Endothelial cell of umbilical vein (primary cell): ENCODE results near the gene ANGPTL2. TPM values are rescaled to one million over a fixed set of nuclear protein-coding genes. Genes with fewer than 3 reads are reported as not detected.

ENCODE experiments used
- BruUV-seq: library from RNA; stranded (reverse); fragments of 400-500 nt; replicated peaks from 2 replicates; lab custom pipeline; 2021; lab: Mats Ljungman, UMichigan
- CTCF ChIA-PET: fragments of 300-600, 350-600 bp; sonication (Branson Sonifier 250); formaldehyde crosslinking; loops from one replicate; lab custom pipeline; 2021; ENCODE audit warnings: antibody characterized with exemption, inconsistent platforms; lab: Charles Lee
- POLR2A ChIA-PET: fragments of 300-600, 350-600 bp; sonication (Branson Sonifier 250); formaldehyde crosslinking; loops from one replicate; lab custom pipeline; 2021; ENCODE audit warnings: antibody characterized with exemption, inconsistent platforms; lab: Charles Lee
- DNase-seq: peaks from one replicate; pipeline ENCODE4 v3.0.0-alpha.2; 2011; ENCODE audit warnings: low read depth, low spot score
- FAIRE-seq: peaks from 2 replicates; lab custom pipeline; 2011; peaks lifted over from hg19 to GRCh38; lab: Jason Lieb, UNC
- H2AFZ ChIP-seq: 2 replicates; pipeline ENCODE4 v1.6.0; 2012; ENCODE audit warnings: low read depth, low read length, control low read depth, inconsistent platforms
- H3K27ac ChIP-seq: 2 replicates; pipeline ENCODE4 v1.5.1; 2011; ENCODE audit warnings: low read depth, mild to moderate bottlenecking, control low read depth, low read length, moderate library complexity; ENCODE audit not compliant: insufficient read depth
- H3K27me3 ChIP-seq, 2 experiments: 2 replicates each; pipeline versions ENCODE4 v1.6.0 to v1.6.1; 2011; ENCODE audit warnings: low read length in 2 of 2, mixed read lengths in 1 of 2; ENCODE audit not compliant: control insufficient read depth in 2 of 2, insufficient read depth in 2 of 2
- H3K36me3 ChIP-seq, 2 experiments: 2 replicates in 1 of 2; 3 replicates in 1 of 2; pipeline ENCODE4 v1.5.1; 2011; ENCODE audit warnings: low read length in 2 of 2, mild to moderate bottlenecking in 1 of 2, moderate library complexity in 1 of 2; ENCODE audit not compliant: control insufficient read depth in 2 of 2, insufficient read depth in 2 of 2; ENCODE audit errors: extremely low read depth in 1 of 2
- H3K4me1 ChIP-seq: 3 replicates; pipeline ENCODE4 v1.5.1; 2011; ENCODE audit warnings: mild to moderate bottlenecking, low read length; ENCODE audit not compliant: control insufficient read depth, insufficient read depth; ENCODE audit errors: extremely low read depth
- H3K4me2 ChIP-seq: 2 replicates; pipeline ENCODE4 v1.6.1; 2011; ENCODE audit warnings: low read length, control low read depth, mixed read lengths; ENCODE audit not compliant: insufficient read depth
- H3K4me3 ChIP-seq, 3 experiments: fragments of 200-600 bp in 1 of 3; sonication (generic), shearing (Covaris generic) in 1 of 3; replicated peaks in 1 of 3; 2 replicates each; pipeline ENCODE4 v1.5.1; 2011 to 2016; ENCODE audit warnings: control low read depth in 3 of 3, low read length in 3 of 3, mild to moderate bottlenecking in 2 of 3, inconsistent platforms in 1 of 3, low read depth in 1 of 3, moderate library complexity in 1 of 3; ENCODE audit not compliant: insufficient read depth in 1 of 3
- H3K79me2 ChIP-seq: 2 replicates; pipeline ENCODE4 v1.6.0; 2012; ENCODE audit warnings: low read length, inconsistent platforms; ENCODE audit not compliant: control insufficient read depth, insufficient read depth
- H3K9ac ChIP-seq: replicated peaks from 2 replicates; pipeline ENCODE3; 2011; ENCODE audit warnings: low read length, control low read depth; ENCODE audit not compliant: insufficient read depth; ENCODE audit errors: extremely low read depth
- H3K9me1 ChIP-seq: replicated peaks from 3 replicates; pipeline ENCODE4 v1.6.0; 2011; ENCODE audit warnings: mild to moderate bottlenecking, low read length; ENCODE audit not compliant: control insufficient read depth, insufficient read depth; ENCODE audit errors: extremely low read depth
- H3K9me3 ChIP-seq: replicated peaks from 2 replicates; pipeline ENCODE4 v1.5.1; 2012; ENCODE audit warnings: low read length, inconsistent platforms; ENCODE audit not compliant: control insufficient read depth, insufficient read depth
- H4K20me1 ChIP-seq: replicated peaks from 2 replicates; pipeline ENCODE3; 2011; ENCODE audit warnings: mild to moderate bottlenecking, low read length; ENCODE audit not compliant: control insufficient read depth, insufficient read depth; ENCODE audit errors: extremely low read depth
- FOS ChIP-seq: IDR thresholded peaks from 2 replicates; pipeline ENCODE4 v1.6.1; 2011; ENCODE audit warnings: mild to moderate bottlenecking, low read length, moderate library complexity, borderline replicate concordance; ENCODE audit not compliant: insufficient read depth
- GATA2 ChIP-seq: IDR thresholded peaks from 2 replicates; pipeline ENCODE4 v1.7.0; 2011; ENCODE audit warnings: low read depth, mild to moderate bottlenecking, moderate library complexity, mixed read lengths, low read length; ENCODE audit not compliant: insufficient read length, insufficient read depth
- JUN ChIP-seq: IDR thresholded peaks from 2 replicates; pipeline ENCODE4 v1.6.1; 2011; ENCODE audit warnings: borderline replicate concordance, low read depth; ENCODE audit not compliant: insufficient read length, insufficient read depth
- MAX ChIP-seq: IDR thresholded peaks from 2 replicates; pipeline ENCODE4 v1.6.1; 2011; ENCODE audit not compliant: insufficient read depth, insufficient read length
- MYC ChIP-seq: IDR thresholded peaks from one replicate; pipeline ENCODE4 v1.6.1; 2011; ENCODE audit warnings: mild to moderate bottlenecking, low read depth, low read length
- POLR2A ChIP-seq: IDR thresholded peaks from 2 replicates; pipeline ENCODE4 v1.6.1; 2012; ENCODE audit warnings: low read depth, mild to moderate bottlenecking, control low read depth, low read length
- POLR2AphosphoS5 ChIP-seq: IDR thresholded peaks from 2 replicates; pipeline ENCODE4 v1.6.1; 2012; ENCODE audit warnings: low read depth, mild to moderate bottlenecking, control low read depth, low read length, moderate library complexity; ENCODE audit not compliant: insufficient read depth
- dilution Hi-C: fragments of 300-500 bp; cut with MboI; formaldehyde crosslinking; loops from one replicate; pipeline ENCODE4 v1.15.0; 2019; ENCODE audit warnings: low sequenced_read_pairs; ENCODE audit not compliant: extremely low pct_ligation_motif_present
- intact Hi-C: fragments of 100-400 bp; cut with micrococcal nuclease; formaldehyde crosslinking; loops from one replicate; pipeline ENCODE4 v1.10.0; 2022
- polyA plus RNA-seq, 4 experiments: library from polyadenylated mRNA; depleted of rRNA in 3 of 4; stranded (reverse) in 3 of 4; unstranded in 1 of 4; fragments of >200 nt; gene quantifications; 2 replicates each; pipeline versions ENCODE4 v1.2.1 to v1.2.3, GENCODE V29; 2011 to 2012; ENCODE audit warnings: missing spikeins in 1 of 4
- total RNA-seq: library from RNA; stranded (reverse); gene quantifications from 2 replicates; pipeline ENCODE4 v1.2.3, GENCODE V29; 2021

The ANGPTL2 gene
- total and polyA plus RNA-seq, 2 donors (not counting 3 experiments of a cell fraction or from before 2014, with no cell fraction given), result 15.1 to 24.5 TPM

- no peaks in the 10 kb centered on the region for H3K9me1 ChIP-seq
Observed at GRCh38 chr9:127142291-127142690, 19.9 kb upstream of the ANGPTL2 start.

DNA sequence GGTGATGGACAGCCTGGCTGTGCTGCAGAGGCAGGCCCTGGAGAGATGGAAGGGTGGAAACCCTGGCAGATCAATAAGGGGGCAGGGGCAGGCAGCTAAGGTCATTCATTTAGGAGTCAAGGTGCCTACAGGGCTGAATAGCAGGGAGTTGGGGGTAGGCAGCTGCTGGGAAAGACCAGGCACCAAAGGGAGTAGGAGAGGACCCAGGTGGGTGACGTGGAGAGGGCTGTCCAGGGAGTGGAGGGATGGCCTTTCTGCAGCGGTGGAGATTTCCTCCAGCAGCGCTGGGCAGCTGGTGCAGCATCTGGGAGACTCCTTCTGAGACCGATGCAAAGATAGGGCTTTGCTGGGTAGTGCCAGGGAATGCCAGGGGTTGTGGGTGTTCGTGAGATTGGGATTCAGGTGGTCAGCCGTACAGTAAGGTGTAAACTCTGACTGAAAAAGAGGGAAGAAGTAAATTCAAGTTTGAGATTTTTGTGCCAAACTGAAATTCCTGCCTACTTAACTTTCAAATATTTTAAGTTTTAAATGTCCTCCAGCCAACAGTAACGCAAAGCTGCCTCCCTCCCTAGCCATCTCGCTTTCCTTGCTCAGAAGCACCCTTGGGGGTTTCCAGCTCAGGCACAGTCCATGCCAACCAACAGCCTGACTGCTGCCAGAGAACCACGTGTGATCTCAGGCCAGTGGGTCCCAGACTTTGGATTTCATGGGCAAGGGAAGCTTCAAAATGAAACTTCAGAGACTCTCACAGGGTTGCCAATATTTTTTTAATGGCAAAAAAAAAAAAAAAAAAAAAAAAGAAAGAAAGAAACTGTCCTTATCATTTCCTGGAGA is 18.6 kb upstream of the ANGPTL2 start:
- intact Hi-C loops, result no loop called here
- POLR2A ChIA-PET, result no interaction called here

More at GRCh38 chr9:127142291-127142690, 19.9 kb upstream of the ANGPTL2 start:
- ChIA-PET CTCF (interaction anchor here (0.7 to 1.3 kb wide), 4 partner anchors 12 to 207 kb away, joined by 3 to 5 read pairs (median 4); no protein-coding TSS in a partner anchor), POLR2A (no interaction called here)
- H3K36me3 ChIP-seq, result no peaks in the 10 kb centered on the region
- DNase-seq, result no peak
- H2AFZ ChIP-seq, result no peak overlapping the region
- H3K9ac ChIP-seq, result no peak overlapping the region
- intact Hi-C loops (no loop called here), dilution Hi-C loops (no loop called here)
- H3K79me2 ChIP-seq, result no peaks in the 10 kb centered on the region
- TF ChIP-seq FOS (no peak), POLR2AphosphoS5 (no peak), POLR2A (no peak), GATA2 (no peak)
- no TSS peak for BruUV-seq
- H3K4me1 ChIP-seq, result no peaks in the 10 kb centered on the region
- no peaks in the 10 kb centered on the region for H3K9me3 ChIP-seq
- peaks cover 0 to 3% of the 10 kb centered on the region in 2 experiments for H3K27me3 ChIP-seq
- H3K4me3 ChIP-seq, result no peak overlapping the region
- H3K27ac ChIP-seq, result no peak overlapping the region
- no peaks in the 10 kb centered on the region for H4K20me1 ChIP-seq
- no peak overlapping the region for H3K4me2 ChIP-seq
- FAIRE-seq, result no peak

More for the DNA sequence above, 18.6 kb upstream of the ANGPTL2 start:
- H3K27me3 ChIP-seq, result peaks cover 0 to 4% of the 10 kb centered on the region in 2 experiments
- TF ChIP-seq POLR2A, result no peak
- TF ChIP-seq GATA2, result no peak
- no peak for TF ChIP-seq FOS
- TF ChIP-seq JUN, result no peak
- TF ChIP-seq MAX, result no peak
- no peak for TF ChIP-seq MYC
- no peak overlapping the region for H3K9ac ChIP-seq
- H3K27ac ChIP-seq, result no peak overlapping the region
- H3K4me1 ChIP-seq, result no peaks in the 10 kb centered on the region
- no peak overlapping the region for H3K4me3 ChIP-seq
- FAIRE-seq (no peak), DNase-seq (no peak)
- H3K9me3 ChIP-seq, result no peaks in the 10 kb centered on the region
- H3K4me2 ChIP-seq, result no peak overlapping the region
- no peaks in the 10 kb centered on the region for H3K9me1 ChIP-seq
- H2AFZ ChIP-seq, result no peak overlapping the region
- dilution Hi-C loops, result no loop called here
- H3K79me2 ChIP-seq, result no peaks in the 10 kb centered on the region
- no peaks in the 10 kb centered on the region for H4K20me1 ChIP-seq
- CTCF ChIA-PET, result interaction anchor here (0.6 kb wide), 3 partner anchors 31 to 201 kb away, joined by 3 to 4 read pairs (median 3); no protein-coding TSS in a partner anchor
- BruUV-seq, result no TSS peak
- H3K36me3 ChIP-seq, result no peaks in the 10 kb centered on the region
